Naive B cell (primary cell): Measurements from ENCODE around the gene CYP2A6. TPM values are rescaled to one million over a fixed set of nuclear protein-coding genes. Genes with fewer than 3 reads are reported as not detected.
A peak's percentile ranks its signal among the peaks of the same experiment; 100 is the strongest.

Source experiments
- ATAC-seq, 2 donors: fragments of 150-1000 bp; cut with Tn5 transposase; 2 replicates each; pipeline ENCODE4 v1.10.0; 2021; ENCODE audit warnings: low read depth in 2 of 2, mild to moderate bottlenecking in 2 of 2, moderate library complexity in 2 of 2
- DNase-seq: peaks from one replicate; pipeline ENCODE4 v3.0.0; 2022
- H3K27ac Mint-ChIP-seq, 6 donors: one replicate each; pipeline ENCODE4 v1.8.0; 2020 to 2022; ENCODE audit warnings: mild to moderate bottlenecking in 6 of 6, mixed read lengths in 6 of 6, moderate library complexity in 5 of 6, inconsistent platforms in 2 of 6
- H3K27me3 Mint-ChIP-seq, 3 donors: one replicate each; pipeline ENCODE4 v1.8.0; 2021 to 2022; ENCODE audit warnings: mixed read lengths in 3 of 3, mild to moderate bottlenecking in 1 of 3
- H3K36me3 Mint-ChIP-seq, 2 donors: one replicate each; pipeline ENCODE4 v1.8.0; 2020 to 2022; ENCODE audit warnings: mixed read lengths in 2 of 2, inconsistent platforms in 1 of 2, mild to moderate bottlenecking in 1 of 2
- H3K4me1 Mint-ChIP-seq, 3 donors: one replicate each; pipeline ENCODE4 v1.8.0; 2020 to 2022; ENCODE audit warnings: mixed read lengths in 3 of 3, inconsistent platforms in 1 of 3, mild to moderate bottlenecking in 1 of 3, moderate library complexity in 1 of 3
- H3K4me3 Mint-ChIP-seq, 8 donors: one replicate each; pipeline ENCODE4 v1.8.0; 2020 to 2022; ENCODE audit warnings: mild to moderate bottlenecking in 8 of 8, mixed read lengths in 8 of 8, moderate library complexity in 8 of 8, inconsistent platforms in 2 of 8
- H3K9me3 Mint-ChIP-seq, 7 donors: one replicate each; pipeline ENCODE4 v1.8.0; 2020 to 2022; ENCODE audit warnings: mixed read lengths in 7 of 7, mild to moderate bottlenecking in 5 of 7, inconsistent platforms in 2 of 7, moderate library complexity in 1 of 7
- polyA plus RNA-seq, 6 donors: library from polyadenylated mRNA; unstranded; fragments of 300-500 nt; fragmentation: Illumina TruSeq; gene quantifications; one replicate each; pipeline ENCODE4 v1.2.3, GENCODE V29; 2021; ENCODE audit warnings: low read depth in 6 of 6

The CYP2A6 gene
- polyA plus RNA-seq, 6 donors from 2014 or later: not detected

DNA sequence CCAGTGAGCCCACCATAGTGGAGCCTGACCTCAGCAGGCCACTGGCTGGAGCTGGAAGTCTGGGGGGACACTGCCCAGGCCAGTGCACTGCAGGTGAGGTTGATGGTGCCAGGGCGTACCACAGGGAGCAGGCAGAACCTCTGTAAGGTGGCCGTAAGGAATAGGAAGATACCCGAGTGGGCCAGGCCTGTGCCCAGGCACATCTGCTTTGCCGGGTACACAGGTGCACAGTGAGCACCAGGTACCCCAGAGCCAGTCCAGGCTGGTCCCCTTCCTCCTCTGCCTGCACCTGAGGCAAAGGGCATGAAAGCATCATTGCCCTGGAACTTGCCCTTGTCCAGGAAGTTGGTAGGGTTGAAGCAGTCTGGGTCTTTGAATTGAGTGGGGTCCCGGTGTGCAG is 41.8 kb downstream of the CYP2A6 start:
- peak overlapping the region in 6 of 8 donors; percentile 11 to 80 (median 50) for H3K4me3 Mint-ChIP-seq
- H3K4me1 Mint-ChIP-seq: peaks cover 69 to 84% (median 79%) of the 10 kb centered on the region in 3 donors
- H3K36me3 Mint-ChIP-seq: peaks cover 0 to 17% of the 10 kb centered on the region in 2 donors
- H3K27me3 Mint-ChIP-seq: no peaks in the 10 kb centered on the region
- ATAC-seq (no peak), DNase-seq (no peak)
- H3K27ac Mint-ChIP-seq: peak overlapping the region in 4 of 6 donors; percentile 33 to 97 (median 71)
- no peaks in the 10 kb centered on the region for H3K9me3 Mint-ChIP-seq

DNA sequence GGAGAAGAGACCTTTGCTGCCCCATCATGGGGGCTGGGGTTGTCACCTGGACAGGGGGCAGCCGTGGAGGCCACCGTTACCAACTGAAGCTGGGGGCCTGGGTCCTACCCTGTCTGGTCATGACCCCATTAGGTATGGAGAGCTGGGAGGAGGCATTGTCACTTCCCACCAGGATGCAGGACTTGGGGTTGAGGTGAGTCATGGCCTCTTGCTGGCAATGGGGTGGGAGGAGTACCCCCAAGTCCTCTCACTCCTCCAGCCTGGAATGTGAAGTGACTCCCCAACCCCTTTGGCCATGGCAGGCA is 42.3 kb downstream of the CYP2A6 start:
- Mint-ChIP-seq H3K36me3 (peaks cover 0 to 17% of the 10 kb centered on the region in 2 donors), H3K27me3 (no peaks in the 10 kb centered on the region), H3K4me3 (peak overlapping the region in 4 of 8 donors; percentile 42 to 79 (median 66)), H3K4me1 (peaks cover 73 to 87% (median 82%) of the 10 kb centered on the region in 3 donors), H3K9me3 (no peaks in the 10 kb centered on the region), H3K27ac (peak overlapping the region in 4 of 6 donors; percentile 57 to 97 (median 88))
- no peak for ATAC-seq
- DNase-seq: no peak

DNA sequence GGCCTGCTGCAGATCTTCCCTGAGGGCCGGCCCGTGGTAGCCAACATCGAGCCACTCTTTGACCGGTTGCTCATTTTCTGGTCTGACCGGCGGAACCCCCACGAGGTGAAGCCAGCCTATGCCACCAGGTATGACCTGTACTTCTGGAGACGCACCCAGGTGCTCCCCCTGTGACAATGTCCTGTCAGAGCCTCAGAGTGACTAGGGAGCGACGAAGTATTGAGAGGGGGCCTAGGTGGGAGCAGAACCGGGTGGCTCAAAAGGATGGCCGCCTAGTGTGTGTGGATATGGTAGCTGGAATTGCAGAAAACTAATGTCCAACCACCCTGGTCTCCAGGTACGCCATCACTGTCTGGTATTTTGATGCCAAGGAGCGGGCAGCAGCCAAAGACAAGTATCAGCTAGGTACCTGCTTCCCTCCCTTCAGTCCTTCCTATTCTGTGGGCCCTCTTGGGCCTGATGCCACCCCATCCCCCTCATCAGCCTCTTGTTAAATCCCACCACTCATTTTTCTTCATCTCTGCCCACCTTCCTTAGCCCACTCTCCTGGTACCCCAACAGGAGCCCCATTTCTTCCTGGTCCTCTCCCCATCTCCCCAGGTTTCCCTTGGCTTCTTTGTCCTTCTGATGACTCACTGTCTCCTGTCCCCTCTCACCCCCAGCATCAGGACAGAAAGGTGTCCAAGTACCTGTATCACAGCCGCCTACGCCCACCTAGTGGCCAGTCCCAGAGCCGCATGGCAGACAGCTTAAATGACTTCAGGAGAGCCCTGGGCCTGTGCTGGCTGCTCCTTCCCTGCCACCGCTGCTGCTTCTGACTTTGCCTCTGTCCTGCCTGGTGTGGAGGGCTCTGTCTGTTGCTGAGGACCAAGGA is 42.9 kb downstream of the CYP2A6 start:
- H3K4me3 Mint-ChIP-seq: peak overlapping the region; percentile 35 to 89 (median 75)
- H3K36me3 Mint-ChIP-seq: peaks cover 0 to 17% of the 10 kb centered on the region in 2 donors
- H3K27ac Mint-ChIP-seq: peak overlapping the region; percentile 86 to 97 (median 95)
- H3K9me3 Mint-ChIP-seq: no peaks in the 10 kb centered on the region
- DNase-seq: no peak
- H3K4me1 Mint-ChIP-seq: peaks cover 73 to 87% (median 82%) of the 10 kb centered on the region in 3 donors
- H3K27me3 Mint-ChIP-seq: no peaks in the 10 kb centered on the region
- ATAC-seq: no peak

DNA sequence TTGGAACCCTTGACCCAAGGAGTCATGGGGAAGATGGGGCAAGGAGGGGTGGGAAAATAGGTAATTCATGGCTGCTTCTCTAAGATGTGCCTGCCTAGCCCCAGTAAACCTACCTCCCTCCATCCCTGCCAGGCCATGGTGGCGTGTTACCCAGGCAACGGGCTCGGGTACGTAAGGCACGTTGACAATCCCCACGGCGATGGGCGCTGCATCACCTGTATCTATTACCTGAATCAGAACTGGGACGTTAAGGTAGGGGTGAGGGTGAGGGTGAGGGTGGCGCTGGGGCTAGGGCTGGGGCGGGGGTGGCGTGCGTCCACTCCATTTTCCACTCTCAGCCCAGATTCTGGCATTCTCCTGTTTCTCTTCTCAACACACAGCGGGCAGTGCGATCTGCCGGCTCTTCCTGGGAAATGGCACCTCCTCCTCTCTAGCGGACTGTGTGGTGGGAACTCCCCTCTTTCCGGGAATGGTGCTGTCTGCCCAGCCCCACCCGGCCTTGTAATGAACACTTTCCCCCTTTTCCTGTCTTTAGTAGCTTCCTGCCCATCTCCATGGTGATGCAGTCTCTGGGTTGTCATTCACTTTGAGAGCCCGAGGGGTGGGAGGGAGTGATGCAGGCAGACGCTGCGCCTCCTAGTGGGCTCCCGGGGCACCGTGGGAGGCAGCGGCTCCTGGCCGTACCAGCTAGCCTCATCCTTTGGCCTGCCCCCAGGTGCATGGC is 43.7 kb downstream of the CYP2A6 start:
- ATAC-seq: peak; percentile 30 to 34
- H3K4me3 Mint-ChIP-seq: peak overlapping the region; percentile 42 to 89 (median 79)
- DNase-seq: peak; percentile 60
- no peaks in the 10 kb centered on the region for H3K9me3 Mint-ChIP-seq
- H3K36me3 Mint-ChIP-seq: peaks cover 0 to 17% of the 10 kb centered on the region in 2 donors
- H3K4me1 Mint-ChIP-seq: peaks cover 75 to 87% (median 82%) of the 10 kb centered on the region in 3 donors
- no peaks in the 10 kb centered on the region for H3K27me3 Mint-ChIP-seq
- peak overlapping the region in 5 of 6 donors; percentile 89 to 97 (median 94) for H3K27ac Mint-ChIP-seq

DNA sequence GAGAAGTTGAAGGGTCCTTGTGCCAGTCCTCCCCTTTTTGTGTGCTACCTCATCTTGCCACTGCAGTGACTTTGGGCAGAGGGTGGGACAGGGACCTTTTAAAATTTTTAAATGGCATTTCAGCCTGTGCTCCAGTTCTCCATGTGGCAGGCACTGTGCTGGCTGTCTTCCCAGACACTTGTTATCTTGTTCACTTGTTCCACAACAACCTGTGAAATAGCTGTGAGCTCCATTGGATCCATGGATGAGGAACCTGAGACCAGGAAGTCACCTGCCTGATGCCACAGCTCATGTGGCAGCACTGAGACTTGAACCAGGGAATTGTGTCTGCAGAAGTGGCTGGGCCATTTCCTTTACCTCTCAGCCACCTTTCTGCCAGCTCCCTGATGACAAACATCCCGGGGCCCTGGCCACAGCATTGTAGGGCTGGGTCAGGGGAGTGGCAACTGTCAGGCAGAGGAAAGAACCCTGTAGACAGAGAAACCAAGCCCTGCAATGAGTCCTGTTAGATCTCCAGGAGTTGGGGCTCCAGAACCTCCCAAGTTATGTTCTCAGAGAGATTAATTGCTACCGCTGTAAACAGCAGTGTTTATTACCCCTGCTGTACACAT is 44.9 kb downstream of the CYP2A6 start:
- Mint-ChIP-seq H3K4me3 (peak overlapping the region in 6 of 8 donors; percentile 42 to 94 (median 75)), H3K36me3 (peaks cover 0 to 17% of the 10 kb centered on the region in 2 donors), H3K4me1 (peaks cover 76 to 88% (median 82%) of the 10 kb centered on the region in 3 donors), H3K27me3 (no peaks in the 10 kb centered on the region), H3K9me3 (no peaks in the 10 kb centered on the region), H3K27ac (peak overlapping the region in 4 of 6 donors; percentile 70 to 97 (median 95))
- DNase-seq: no peak
- ATAC-seq: no peak

DNA sequence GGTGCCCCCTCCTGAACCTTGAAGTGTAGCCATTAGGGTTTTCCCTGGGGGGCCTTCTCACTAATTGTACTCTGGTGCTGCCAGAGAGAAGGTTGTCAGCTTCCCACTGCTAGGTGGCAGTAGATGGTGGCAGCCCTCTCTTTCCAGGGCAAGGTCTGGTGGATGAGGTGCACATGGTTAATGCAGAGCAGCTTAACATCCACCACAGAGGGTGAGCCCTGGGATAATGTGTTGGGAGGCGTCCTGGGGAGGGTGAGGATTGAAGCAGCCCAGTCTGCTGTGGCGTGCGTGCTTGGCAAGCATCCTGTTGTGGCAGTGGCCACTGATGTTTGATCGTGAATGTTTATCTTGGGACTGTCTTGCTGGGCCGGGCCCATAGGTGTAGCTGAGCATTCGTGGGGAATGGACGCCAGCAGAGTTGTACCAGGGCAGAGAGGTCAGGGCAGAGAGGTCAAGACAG is 45.4 kb downstream of the CYP2A6 start:
- H3K36me3 Mint-ChIP-seq: peaks cover 0 to 22% of the 10 kb centered on the region in 2 donors
- peak overlapping the region in 7 of 8 donors; percentile 21 to 94 (median 77) for H3K4me3 Mint-ChIP-seq
- ATAC-seq: no peak
- peak overlapping the region in 5 of 6 donors; percentile 58 to 98 (median 96) for H3K27ac Mint-ChIP-seq
- peaks cover 77 to 88% (median 82%) of the 10 kb centered on the region in 3 donors for H3K4me1 Mint-ChIP-seq
- DNase-seq: no peak
- no peaks in the 10 kb centered on the region for H3K9me3 Mint-ChIP-seq
- H3K27me3 Mint-ChIP-seq: no peaks in the 10 kb centered on the region

DNA sequence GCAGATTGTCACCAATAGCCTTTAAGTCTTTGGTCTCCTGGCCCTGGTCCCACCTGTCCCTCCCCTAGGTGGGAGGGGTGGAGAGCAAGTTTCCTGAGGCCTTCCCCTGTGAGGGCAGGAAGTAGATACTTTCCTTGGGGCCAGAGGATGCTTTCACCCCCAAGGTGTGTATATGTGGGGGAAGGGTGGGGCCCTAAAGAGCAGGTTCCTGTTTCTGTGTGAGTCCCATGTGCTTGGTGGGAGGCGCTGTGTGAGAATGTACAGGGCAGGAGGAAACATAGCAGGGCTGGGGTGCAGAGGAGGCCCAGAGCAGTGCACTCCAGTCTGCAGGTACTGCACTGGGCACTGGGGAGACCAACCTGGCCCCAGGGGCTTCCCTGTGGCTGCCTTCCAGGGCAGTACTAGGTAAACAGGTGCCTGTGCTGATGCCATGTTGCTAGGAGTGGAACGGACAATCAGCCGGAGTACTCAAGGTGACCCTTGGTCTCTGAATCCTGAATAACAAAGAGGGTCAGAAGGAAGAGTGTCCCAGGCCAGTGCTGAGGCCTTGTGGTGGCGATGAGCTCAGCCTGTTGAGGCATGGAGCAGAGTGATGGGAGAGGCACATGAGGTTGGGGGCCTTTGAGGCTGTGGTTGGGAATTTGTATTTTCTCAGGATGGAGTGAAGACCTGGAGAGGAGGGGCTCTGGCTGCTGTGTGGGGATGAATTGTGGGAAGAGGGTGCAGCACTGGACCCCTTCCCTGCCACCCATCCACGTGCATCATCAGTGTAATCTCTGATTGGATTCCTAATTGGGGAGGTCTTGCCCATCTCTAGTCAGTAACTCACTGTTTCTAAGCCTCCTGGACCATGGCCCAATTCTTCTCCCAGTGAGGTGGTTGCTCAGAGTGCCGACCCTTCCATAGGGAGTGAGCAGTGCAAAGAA is 46.1 kb downstream of the CYP2A6 start:
- Mint-ChIP-seq H3K27me3 (no peaks in the 10 kb centered on the region), H3K27ac (peak overlapping the region; percentile 63 to 98 (median 96)), H3K9me3 (no peaks in the 10 kb centered on the region), H3K4me1 (peaks cover 80 to 88% (median 84%) of the 10 kb centered on the region in 3 donors), H3K4me3 (peak overlapping the region; percentile 62 to 94 (median 88)), H3K36me3 (peaks cover 0 to 25% of the 10 kb centered on the region in 2 donors)
- peak; percentile 85 for DNase-seq
- peak; percentile 80 to 83 for ATAC-seq

DNA sequence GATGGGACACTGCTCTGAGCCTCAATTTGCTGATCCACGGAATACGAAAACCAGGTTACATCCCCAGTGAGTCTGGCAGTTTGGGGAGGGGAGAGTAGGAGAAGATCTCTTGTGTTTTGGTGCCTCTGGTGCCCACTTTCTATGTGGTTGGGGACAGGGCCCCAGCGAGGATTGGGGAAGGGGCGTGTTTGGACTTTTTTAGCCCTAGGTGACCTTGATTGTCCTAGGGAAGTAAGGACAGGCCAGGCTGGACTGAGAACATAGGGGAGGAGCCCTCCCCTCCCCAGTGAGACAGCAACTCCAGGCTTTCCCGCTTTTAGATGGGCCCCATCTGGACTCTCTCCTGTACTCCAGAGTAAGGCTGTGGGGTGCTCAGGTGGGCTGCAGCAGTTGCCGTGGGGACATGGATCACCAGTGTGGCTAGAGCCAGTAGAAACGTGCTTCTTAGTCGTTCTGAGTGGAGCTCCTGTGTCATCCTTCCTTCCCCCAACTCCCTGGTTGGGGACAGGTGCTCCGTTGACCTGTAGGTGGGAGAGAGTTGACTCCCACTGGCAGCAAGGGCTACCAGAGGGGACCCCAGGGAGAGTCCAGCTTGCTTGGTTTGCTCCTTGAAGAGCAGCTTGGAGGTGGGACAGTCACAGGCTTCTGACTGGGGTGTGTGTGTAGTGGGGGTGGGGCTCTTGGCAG is 46.9 kb downstream of the CYP2A6 start:
- H3K27me3 Mint-ChIP-seq: no peaks in the 10 kb centered on the region
- H3K4me3 Mint-ChIP-seq: peak overlapping the region; percentile 62 to 96 (median 90)
- peaks cover 84 to 88% (median 86%) of the 10 kb centered on the region in 3 donors for H3K4me1 Mint-ChIP-seq
- ATAC-seq: no peak
- H3K36me3 Mint-ChIP-seq: peaks cover 0 to 25% of the 10 kb centered on the region in 2 donors
- H3K9me3 Mint-ChIP-seq: no peaks in the 10 kb centered on the region
- peak overlapping the region; percentile 65 to 98 (median 96) for H3K27ac Mint-ChIP-seq
- no peak for DNase-seq

DNA sequence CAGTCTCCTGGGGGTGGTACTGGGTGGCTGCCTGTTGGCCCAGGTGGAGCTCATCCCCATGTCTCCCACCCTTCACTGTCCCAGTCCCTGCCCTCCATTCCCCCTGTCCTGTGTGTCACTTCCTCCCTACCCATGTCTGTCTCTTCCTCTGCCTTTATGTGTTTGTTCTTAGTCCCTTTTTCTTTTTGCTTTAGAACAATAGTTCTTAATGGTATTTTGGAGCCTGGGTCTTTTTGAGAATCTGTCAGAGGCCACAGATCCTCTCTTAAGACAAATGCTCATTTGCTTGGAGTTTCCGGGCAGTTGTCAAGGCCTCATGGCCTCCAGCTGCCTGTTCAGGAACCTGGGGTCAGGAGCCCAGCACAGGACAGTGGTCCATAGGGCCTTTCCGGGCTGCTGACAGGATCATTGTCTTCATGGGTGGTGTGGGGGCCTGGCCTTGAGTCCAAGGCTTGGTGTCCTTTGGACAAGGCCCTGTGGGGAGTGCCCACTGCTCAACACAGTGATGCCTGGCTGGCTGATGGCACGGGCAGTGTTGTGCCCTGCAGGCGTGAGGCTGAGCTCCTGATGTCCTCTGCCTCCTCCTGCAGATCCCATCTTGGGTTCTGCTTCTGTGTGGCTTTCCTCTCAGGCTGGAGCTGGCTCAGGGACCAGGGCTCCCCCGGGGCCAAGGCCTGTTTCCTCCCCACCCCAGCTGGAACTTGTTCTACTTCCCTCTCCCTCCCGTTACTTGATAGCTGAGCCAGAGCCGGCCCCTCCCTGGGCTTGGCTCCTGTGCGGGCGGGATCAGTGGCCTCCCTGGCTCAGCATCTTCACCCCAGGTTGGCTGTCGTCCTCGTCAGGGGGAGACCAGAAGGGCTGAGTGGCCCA is 47.7 kb downstream of the CYP2A6 start:
- DNase-seq (no peak), ATAC-seq (no peak)
- Mint-ChIP-seq H3K4me3 (peak overlapping the region; percentile 62 to 96 (median 90)), H3K36me3 (peaks cover 0 to 19% of the 10 kb centered on the region in 2 donors), H3K27me3 (no peaks in the 10 kb centered on the region), H3K27ac (peak overlapping the region; percentile 78 to 98 (median 96)), H3K4me1 (peaks cover 83 to 88% (median 87%) of the 10 kb centered on the region in 3 donors), H3K9me3 (no peaks in the 10 kb centered on the region)

DNA sequence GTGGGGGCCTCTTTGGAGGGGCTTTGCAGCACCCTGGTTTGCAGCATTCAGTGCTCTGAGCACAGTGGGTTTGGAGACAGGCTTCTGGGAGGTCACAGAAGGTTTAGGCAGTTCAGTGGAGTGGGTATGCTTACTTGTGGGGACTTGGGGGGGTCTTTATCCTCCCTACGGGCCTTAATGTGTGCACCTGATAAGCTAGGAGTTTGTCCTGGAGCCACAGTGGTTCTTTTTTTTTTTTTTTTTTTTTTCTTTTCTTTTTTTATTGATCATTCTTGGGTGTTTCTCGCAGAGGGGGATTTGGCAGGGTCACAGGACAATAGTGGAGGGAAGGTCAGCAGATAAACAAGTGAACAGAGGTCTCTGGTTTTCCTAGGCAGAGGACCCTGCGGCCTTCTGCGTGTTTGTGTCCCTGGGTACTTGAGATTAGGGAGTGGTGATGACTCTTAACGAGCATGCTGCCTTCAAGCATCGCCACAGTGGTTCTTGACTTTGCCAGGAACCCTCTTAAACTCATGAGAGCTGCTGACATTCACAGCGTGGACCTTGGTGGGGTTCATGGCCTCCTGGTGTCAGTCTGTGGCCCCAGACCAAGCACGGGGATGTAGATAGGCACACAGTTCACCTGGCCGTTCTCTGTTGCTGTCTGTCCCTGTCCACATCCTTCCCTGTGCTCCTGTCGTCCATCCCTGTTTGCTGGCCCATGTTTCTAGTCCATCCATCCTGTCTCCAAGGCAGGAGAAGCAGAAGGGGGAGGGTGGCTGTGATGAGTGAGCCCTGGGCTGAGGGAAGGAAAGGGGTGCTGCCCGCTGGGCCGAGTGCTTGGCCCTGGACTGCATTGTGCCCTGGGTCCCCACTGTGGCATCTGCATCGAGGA is 48.6 kb downstream of the CYP2A6 start:
- Mint-ChIP-seq H3K27me3 (no peaks in the 10 kb centered on the region), H3K4me3 (peak overlapping the region; percentile 62 to 96 (median 90)), H3K27ac (peak overlapping the region; percentile 60 to 98 (median 92)), H3K36me3 (peaks cover 0 to 12% of the 10 kb centered on the region in 2 donors), H3K4me1 (peaks cover 83 to 88% (median 87%) of the 10 kb centered on the region in 3 donors), H3K9me3 (no peaks in the 10 kb centered on the region)
- DNase-seq (no peak), ATAC-seq (no peak)
